Measurements from ENCODE around the gene HNRNPLL.

The HNRNPLL gene

GRCh38 chr2:38610851-38611801 lies 8.4 kb upstream of the HNRNPLL start:
- H3K4me3 ChIP-seq (ENCODE audit: low read depth, low read length), result no peak overlapping the region
- H3K9me3 ChIP-seq (ENCODE audit: control insufficient read depth, insufficient read depth, low read depth, low read length), result no peaks in the 10 kb centered on the region
- ChIA-PET CTCF (interaction anchor here (0.7 to 1.1 kb wide), 2 partner anchors 8 to 30 kb away, joined by 3 read pairs; no protein-coding TSS in a partner anchor), POLR2A (interaction anchor here (0.7 to 1.0 kb wide), 2 partner anchors 10 to 140 kb away, joined by 3 to 4 read pairs; partner anchors contain the start of gene SRSF7)
- no peak overlapping the region for H3K27ac ChIP-seq (ENCODE audit: extremely low read depth, low read depth, low read length)
- no peaks in the 10 kb centered on the region for H3K36me3 ChIP-seq (ENCODE audit: control insufficient read depth in 2 of 2, insufficient read depth in 1 of 2, low read length in 2 of 2)
- H3K4me1 ChIP-seq (ENCODE audit: control insufficient read depth, insufficient read depth, low read length), result peaks cover 2% of the 10 kb centered on the region; the same call in 1 of the 2 replicates
- TF ChIP-seq ZNF169 (tag by site-specific recombination; IDR thresholded peaks at IDR 0.05) (no peak), ZNF426 (tag by site-specific recombination; IDR thresholded peaks at IDR 0.05) (no peak), ZSCAN4 (tag by site-specific recombination; IDR thresholded peaks at IDR 0.05) (no peak), ZNF558 (tag by site-specific recombination; IDR thresholded peaks at IDR 0.05) (no peak), ZNF76 (tag by site-specific recombination; IDR thresholded peaks at IDR 0.05; ENCODE audit: borderline replicate concordance, low read depth) (no peak), ZNF513 (tag by site-specific recombination; IDR thresholded peaks at IDR 0.05) (no peak), PATZ1 (tag by site-specific recombination; IDR thresholded peaks at IDR 0.05) (no peak), ZNF571 (tag by site-specific recombination; IDR thresholded peaks at IDR 0.05) (no peak), INSM2 (tag by site-specific recombination; IDR thresholded peaks at IDR 0.05) (no peak), EGR2 (tag by site-specific recombination; IDR thresholded peaks at IDR 0.05; ENCODE audit: low read depth) (no peak), SP3 (tag by site-specific recombination; IDR thresholded peaks at IDR 0.05) (no peak), ZBTB49 (tag by site-specific recombination; IDR thresholded peaks at IDR 0.05; ENCODE audit: low read depth) (no peak), ZSCAN16 (tag by site-specific recombination; IDR thresholded peaks at IDR 0.05) (no peak)
- TF ChIP-seq, protein P1, sequence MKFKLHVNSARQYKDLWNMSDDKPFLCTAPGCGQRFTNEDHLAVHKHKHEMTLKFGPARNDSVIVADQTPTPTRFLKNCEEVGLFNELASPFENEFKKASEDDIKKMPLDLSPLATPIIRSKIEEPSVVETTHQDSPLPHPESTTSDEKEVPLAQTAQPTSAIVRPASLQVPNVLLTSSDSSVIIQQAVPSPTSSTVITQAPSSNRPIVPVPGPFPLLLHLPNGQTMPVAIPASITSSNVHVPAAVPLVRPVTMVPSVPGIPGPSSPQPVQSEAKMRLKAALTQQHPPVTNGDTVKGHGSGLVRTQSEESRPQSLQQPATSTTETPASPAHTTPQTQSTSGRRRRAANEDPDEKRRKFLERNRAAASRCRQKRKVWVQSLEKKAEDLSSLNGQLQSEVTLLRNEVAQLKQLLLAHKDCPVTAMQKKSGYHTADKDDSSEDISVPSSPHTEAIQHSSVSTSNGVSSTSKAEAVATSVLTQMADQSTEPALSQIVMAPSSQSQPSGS (tag by site-specific recombination; IDR thresholded peaks at IDR 0.05; ENCODE audit: low read depth), result no peak
- TF ChIP-seq, protein P2, sequence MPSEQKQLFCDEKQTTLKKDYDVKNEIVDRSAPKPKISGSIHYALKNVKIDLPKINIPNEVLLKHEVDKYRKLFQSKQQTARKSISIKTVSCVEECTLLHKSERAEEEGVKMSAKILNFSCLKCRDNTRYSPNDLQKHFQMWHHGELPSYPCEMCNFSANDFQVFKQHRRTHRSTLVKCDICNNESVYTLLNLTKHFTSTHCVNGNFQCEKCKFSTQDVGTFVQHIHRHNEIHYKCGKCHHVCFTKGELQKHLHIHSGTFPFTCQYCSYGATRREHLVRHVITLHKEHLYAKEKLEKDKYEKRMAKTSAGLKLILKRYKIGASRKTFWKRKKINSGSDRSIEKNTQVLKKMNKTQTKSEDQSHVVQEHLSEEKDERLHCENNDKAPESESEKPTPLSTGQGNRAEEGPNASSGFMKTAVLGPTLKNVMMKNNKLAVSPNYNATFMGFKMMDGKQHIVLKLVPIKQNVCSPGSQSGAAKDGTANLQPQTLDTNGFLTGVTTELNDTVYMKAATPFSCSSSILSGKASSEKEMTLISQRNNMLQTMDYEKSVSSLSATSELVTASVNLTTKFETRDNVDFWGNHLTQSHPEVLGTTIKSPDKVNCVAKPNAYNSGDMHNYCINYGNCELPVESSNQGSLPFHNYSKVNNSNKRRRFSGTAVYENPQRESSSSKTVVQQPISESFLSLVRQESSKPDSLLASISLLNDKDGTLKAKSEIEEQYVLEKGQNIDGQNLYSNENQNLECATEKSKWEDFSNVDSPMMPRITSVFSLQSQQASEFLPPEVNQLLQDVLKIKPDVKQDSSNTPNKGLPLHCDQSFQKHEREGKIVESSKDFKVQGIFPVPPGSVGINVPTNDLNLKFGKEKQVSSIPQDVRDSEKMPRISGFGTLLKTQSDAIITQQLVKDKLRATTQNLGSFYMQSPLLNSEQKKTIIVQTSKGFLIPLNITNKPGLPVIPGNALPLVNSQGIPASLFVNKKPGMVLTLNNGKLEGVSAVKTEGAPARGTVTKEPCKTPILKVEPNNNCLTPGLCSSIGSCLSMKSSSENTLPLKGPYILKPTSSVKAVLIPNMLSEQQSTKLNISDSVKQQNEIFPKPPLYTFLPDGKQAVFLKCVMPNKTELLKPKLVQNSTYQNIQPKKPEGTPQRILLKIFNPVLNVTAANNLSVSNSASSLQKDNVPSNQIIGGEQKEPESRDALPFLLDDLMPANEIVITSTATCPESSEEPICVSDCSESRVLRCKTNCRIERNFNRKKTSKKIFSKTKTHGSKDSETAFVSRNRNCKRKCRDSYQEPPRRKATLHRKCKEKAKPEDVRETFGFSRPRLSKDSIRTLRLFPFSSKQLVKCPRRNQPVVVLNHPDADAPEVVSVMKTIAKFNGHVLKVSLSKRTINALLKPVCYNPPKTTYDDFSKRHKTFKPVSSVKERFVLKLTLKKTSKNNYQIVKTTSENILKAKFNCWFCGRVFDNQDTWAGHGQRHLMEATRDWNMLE (tag by site-specific recombination; conservative IDR thresholded peaks at IDR 0.05; ENCODE audit: low read depth), result no peak
- TF ChIP-seq, protein P3, sequence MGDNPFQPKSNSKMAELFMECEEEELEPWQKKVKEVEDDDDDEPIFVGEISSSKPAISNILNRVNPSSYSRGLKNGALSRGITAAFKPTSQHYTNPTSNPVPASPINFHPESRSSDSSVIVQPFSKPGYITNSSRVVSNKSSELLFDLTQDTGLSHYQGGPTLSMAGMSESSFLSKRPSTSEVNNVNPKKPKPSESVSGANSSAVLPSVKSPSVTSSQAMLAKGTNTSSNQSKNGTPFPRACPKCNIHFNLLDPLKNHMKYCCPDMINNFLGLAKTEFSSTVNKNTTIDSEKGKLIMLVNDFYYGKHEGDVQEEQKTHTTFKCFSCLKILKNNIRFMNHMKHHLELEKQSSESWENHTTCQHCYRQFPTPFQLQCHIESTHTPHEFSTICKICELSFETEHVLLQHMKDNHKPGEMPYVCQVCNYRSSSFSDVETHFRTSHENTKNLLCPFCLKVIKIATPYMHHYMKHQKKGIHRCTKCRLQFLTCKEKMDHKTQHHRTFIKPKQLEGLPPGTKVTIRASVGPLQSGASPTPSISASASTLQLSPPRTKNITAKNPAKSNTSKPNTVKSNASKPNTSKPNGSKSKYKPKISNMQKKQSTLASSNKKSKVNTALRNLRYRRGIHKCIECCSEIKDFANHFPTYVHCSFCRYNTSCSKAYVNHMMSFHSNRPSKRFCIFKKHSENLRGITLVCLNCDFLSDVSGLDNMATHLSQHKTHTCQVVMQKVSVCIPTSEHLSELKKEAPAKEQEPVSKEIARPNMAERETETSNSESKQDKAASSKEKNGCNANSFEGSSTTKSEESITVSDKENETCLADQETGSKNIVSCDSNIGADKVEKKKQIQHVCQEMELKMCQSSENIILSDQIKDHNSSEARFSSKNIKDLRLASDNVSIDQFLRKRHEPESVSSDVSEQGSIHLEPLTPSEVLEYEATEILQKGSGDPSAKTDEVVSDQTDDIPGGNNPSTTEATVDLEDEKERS (tag by site-specific recombination; IDR thresholded peaks at IDR 0.05), result no peak

All from HEK293 (cell line).